ENCODE results near the gene TBC1D8B. TPM values are rescaled to one million over a fixed set of nuclear protein-coding genes. Genes with fewer than 3 reads are reported as not detected.

TBC1D8B gene
- polyA plus RNA-seq, 2 of the 4 experiments (the other 2 are of a cell fraction), result 2.9 to 3.3 TPM

DNA sequence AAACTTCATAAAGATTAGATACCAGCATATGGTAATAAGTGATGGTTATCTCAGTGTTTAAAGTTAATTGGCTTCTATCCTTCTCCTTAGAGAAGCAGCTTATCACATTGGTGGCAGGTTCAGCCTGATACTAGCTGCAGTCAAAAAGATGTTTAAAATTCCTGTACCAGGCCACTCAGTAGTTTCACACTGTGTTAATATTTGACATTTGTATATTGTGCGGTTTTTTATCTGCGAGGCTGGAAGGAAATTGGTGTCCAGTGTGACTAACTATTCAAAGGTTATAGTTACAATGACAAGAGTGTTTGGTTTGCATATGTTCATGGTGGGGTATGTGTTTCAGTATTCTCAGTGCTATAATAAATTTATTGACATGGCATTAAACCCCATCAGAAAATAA, 27.5 kb upstream of the TBC1D8B start:
- no peak overlapping the region for H3K27ac ChIP-seq
- TF ChIP-seq RFX5 (IDR thresholded peaks at IDR 0.05), result no peak
- TF ChIP-seq ZFP36 (IDR thresholded peaks at IDR 0.05; ENCODE audit: borderline replicate concordance, partially characterized antibody), result no peak
- TF ChIP-seq NR3C1 (IDR thresholded peaks at IDR 0.05), result no peak
- TF ChIP-seq TP53 (CRISPR knock-in tag; IDR thresholded peaks at IDR 0.05), result no peak
- no peak for TF ChIP-seq FOSL2 (IDR thresholded peaks at IDR 0.05)
- no peak for TF ChIP-seq FOSL2 (CRISPR knock-in tag; IDR thresholded peaks at IDR 0.05)
- TF ChIP-seq, protein P1, sequence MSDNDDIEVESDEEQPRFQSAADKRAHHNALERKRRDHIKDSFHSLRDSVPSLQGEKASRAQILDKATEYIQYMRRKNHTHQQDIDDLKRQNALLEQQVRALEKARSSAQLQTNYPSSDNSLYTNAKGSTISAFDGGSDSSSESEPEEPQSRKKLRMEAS (IDR thresholded peaks at IDR 0.05), result no peak
- TF ChIP-seq SREBF2 (IDR thresholded peaks at IDR 0.05), result no peak
- TF ChIP-seq SMC3 (IDR thresholded peaks at IDR 0.05), result no peak
- TF ChIP-seq, protein P2, sequence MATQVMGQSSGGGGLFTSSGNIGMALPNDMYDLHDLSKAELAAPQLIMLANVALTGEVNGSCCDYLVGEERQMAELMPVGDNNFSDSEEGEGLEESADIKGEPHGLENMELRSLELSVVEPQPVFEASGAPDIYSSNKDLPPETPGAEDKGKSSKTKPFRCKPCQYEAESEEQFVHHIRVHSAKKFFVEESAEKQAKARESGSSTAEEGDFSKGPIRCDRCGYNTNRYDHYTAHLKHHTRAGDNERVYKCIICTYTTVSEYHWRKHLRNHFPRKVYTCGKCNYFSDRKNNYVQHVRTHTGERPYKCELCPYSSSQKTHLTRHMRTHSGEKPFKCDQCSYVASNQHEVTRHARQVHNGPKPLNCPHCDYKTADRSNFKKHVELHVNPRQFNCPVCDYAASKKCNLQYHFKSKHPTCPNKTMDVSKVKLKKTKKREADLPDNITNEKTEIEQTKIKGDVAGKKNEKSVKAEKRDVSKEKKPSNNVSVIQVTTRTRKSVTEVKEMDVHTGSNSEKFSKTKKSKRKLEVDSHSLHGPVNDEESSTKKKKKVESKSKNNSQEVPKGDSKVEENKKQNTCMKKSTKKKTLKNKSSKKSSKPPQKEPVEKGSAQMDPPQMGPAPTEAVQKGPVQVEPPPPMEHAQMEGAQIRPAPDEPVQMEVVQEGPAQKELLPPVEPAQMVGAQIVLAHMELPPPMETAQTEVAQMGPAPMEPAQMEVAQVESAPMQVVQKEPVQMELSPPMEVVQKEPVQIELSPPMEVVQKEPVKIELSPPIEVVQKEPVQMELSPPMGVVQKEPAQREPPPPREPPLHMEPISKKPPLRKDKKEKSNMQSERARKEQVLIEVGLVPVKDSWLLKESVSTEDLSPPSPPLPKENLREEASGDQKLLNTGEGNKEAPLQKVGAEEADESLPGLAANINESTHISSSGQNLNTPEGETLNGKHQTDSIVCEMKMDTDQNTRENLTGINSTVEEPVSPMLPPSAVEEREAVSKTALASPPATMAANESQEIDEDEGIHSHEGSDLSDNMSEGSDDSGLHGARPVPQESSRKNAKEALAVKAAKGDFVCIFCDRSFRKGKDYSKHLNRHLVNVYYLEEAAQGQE (IDR thresholded peaks at IDR 0.05), result no peak
- TF ChIP-seq, protein P3, sequence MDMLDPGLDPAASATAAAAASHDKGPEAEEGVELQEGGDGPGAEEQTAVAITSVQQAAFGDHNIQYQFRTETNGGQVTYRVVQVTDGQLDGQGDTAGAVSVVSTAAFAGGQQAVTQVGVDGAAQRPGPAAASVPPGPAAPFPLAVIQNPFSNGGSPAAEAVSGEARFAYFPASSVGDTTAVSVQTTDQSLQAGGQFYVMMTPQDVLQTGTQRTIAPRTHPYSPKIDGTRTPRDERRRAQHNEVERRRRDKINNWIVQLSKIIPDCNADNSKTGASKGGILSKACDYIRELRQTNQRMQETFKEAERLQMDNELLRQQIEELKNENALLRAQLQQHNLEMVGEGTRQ (IDR thresholded peaks at IDR 0.05), result no peak
- DNase-seq (ENCODE audit: low read depth in 1 of 2, low spot score in 1 of 2), result no peak
- H3K4me3 ChIP-seq, result no peak overlapping the region
- 14% methylated on average over 2 of the region's 2 CpGs for WGBS (ENCODE audit: missing lambda C conversion rate)
- peak; percentile 78 for FAIRE-seq
- H3K4me2 ChIP-seq, result no peak overlapping the region
- no peak for ATAC-seq
- ChIA-PET POLR2A (no interaction called here), CTCF (interaction anchor here (0.6 kb wide), 1 partner anchor 115 kb away, joined by 3 read pairs; no protein-coding TSS in a partner anchor)
- H3K4me1 ChIP-seq, result peaks cover 3% of the 10 kb centered on the region; the same call in 1 of the 3 replicates
- no peaks in the 10 kb centered on the region for H3K9me3 ChIP-seq

DNA sequence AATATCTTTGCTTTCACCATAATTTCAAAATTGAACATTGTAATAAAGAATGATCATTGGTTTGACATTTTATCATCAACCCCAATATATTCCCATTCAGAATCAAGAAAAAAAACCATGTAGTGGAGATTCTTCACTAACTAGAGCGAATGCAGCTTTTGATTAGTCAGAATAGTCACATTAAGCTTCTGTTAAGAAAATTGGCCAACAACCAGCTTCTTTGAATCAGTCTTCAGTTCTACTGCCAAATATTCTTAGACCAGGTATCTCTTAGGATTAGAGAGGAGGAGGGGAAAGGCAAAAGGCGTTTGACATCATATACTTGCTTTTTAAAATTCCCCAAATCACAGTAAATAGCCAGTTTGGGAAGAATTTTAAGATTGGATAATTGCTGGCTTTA, 22.2 kb upstream of the TBC1D8B start:
- H3K4me2 ChIP-seq, result peak overlapping the region; percentile 62
- H3K4me3 ChIP-seq, result no peak overlapping the region
- ChIA-PET CTCF (interaction anchor here (2.4 kb wide), 1 partner anchor 299 kb away, joined by 10 read pairs; no protein-coding TSS in a partner anchor), POLR2A (no interaction called here)
- peaks cover 19% of the 10 kb centered on the region for H3K4me1 ChIP-seq
- 34% methylated on average over 2 of the region's 2 CpGs for WGBS (ENCODE audit: missing lambda C conversion rate)
- ATAC-seq (no peak), FAIRE-seq (peak; percentile 85), DNase-seq (ENCODE audit: low read depth in 1 of 2, low spot score in 1 of 2) (no peak)
- peak overlapping the region; percentile 21 to 44; a peak in 1 of 6 replicates for H3K27ac ChIP-seq
- TF ChIP-seq HDAC2 (IDR thresholded peaks at IDR 0.05), result no peak
- no peak for TF ChIP-seq FOXS1 (CRISPR knock-in tag; IDR thresholded peaks at IDR 0.05)
- no peak for TF ChIP-seq CBX2 (IDR thresholded peaks at IDR 0.05; ENCODE audit: borderline replicate concordance, low read depth)
- TF ChIP-seq HOXB13 (CRISPR knock-in tag; IDR thresholded peaks at IDR 0.05; ENCODE audit: low read depth), result no peak
- no peak for TF ChIP-seq RFX5 (IDR thresholded peaks at IDR 0.05)
- no peaks in the 10 kb centered on the region for H3K9me3 ChIP-seq

DNA sequence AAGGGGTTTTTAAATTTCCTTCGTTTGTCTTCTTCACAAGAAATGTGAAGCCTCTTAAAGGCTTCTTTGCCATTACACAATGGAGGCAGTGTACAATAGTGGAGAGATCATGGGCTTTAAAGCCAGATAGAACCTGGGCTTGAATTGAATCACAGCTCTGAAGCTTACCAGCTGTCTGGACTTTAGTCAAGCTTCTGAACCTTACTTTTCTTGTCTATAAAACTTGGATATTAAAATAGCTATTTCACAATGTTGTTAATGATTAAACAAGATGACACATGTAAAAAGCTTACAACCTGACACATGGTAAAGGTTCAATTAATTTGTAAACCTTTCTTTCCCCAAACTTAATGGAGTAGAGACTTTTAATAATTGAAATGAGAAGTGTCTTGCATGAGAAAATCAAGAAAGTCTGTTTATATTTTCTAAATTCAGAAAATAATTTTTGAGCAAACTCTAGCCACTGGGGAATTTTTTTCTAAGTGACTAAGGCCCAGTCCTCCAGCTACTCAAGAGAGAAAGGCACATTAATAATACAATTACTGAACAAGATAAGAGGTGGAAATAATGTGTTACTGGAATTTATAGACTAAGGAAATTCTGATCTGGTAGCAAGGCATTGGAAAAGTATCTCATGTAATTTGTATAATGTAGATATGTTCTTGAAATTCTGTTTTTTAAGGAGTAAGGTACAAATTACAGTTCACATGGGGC, 21.7 kb upstream of the TBC1D8B start:
- CTCF ChIA-PET, result interaction anchor here (2.4 kb wide), 1 partner anchor 300 kb away, joined by 10 read pairs; no protein-coding TSS in a partner anchor

More for the DNA sequence above, 21.7 kb upstream of the TBC1D8B start:
- Histone ChIP-seq H3K27ac (peak overlapping the region; percentile 30 to 44; a peak in 2 of 6 replicates), H3K4me1 (peaks cover 19% of the 10 kb centered on the region), H3K9me3 (no peaks in the 10 kb centered on the region), H3K4me3 (no peak overlapping the region), H3K4me2 (peak overlapping the region; percentile 62)
- FAIRE-seq (peak; percentile 78), ATAC-seq (peak; percentile 72 to 74), DNase-seq (ENCODE audit: low read depth in 1 of 2, low spot score in 1 of 2) (peak in 1 of 2 experiments; percentile 38)
- TF ChIP-seq FOSL2 (IDR thresholded peaks at IDR 0.05) (no peak), FOSL2 (CRISPR knock-in tag; IDR thresholded peaks at IDR 0.05) (0 out of 2 replicates have a peak, but pooled peaks have one; percentile 8), CHD4 (IDR thresholded peaks at IDR 0.05; ENCODE audit: borderline replicate concordance) (no peak), ZFP36 (IDR thresholded peaks at IDR 0.05; ENCODE audit: borderline replicate concordance, partially characterized antibody) (no peak), CEBPB (IDR thresholded peaks at IDR 0.05) (0 out of 4 replicates have a peak, but pooled peaks of 1 of the 2 experiments have one; percentile 45)
- 3% methylated on average over 1 of the region's 1 CpG for WGBS (ENCODE audit: missing lambda C conversion rate)
- POLR2A ChIA-PET, result no interaction called here

Measured in A549 (cell line).